Endothelial cell of umbilical vein (primary cell): ENCODE data around the gene RILPL2. TPM values are rescaled to one million over a fixed set of nuclear protein-coding genes. Genes with fewer than 3 reads are reported as not detected.

Experiments
- BruUV-seq: library from RNA; stranded (reverse); fragments of 400-500 nt; replicated peaks from 2 replicates; lab custom pipeline; 2021; lab: Mats Ljungman, UMichigan
- CTCF ChIA-PET: fragments of 300-600, 350-600 bp; sonication (Branson Sonifier 250); formaldehyde crosslinking; loops from one replicate; lab custom pipeline; 2021; ENCODE audit warnings: antibody characterized with exemption, inconsistent platforms; lab: Charles Lee
- POLR2A ChIA-PET: fragments of 300-600, 350-600 bp; sonication (Branson Sonifier 250); formaldehyde crosslinking; loops from one replicate; lab custom pipeline; 2021; ENCODE audit warnings: antibody characterized with exemption, inconsistent platforms; lab: Charles Lee
- DNase-seq: peaks from one replicate; pipeline ENCODE4 v3.0.0-alpha.2; 2011; ENCODE audit warnings: low read depth, low spot score
- FAIRE-seq: peaks from 2 replicates; lab custom pipeline; 2011; peaks lifted over from hg19 to GRCh38; lab: Jason Lieb, UNC
- H2AFZ ChIP-seq: 2 replicates; pipeline ENCODE4 v1.6.0; 2012; ENCODE audit warnings: low read depth, low read length, control low read depth, inconsistent platforms
- H3K27ac ChIP-seq: 2 replicates; pipeline ENCODE4 v1.5.1; 2011; ENCODE audit warnings: low read depth, mild to moderate bottlenecking, control low read depth, low read length, moderate library complexity; ENCODE audit not compliant: insufficient read depth
- H3K27me3 ChIP-seq, 2 experiments: 2 replicates each; pipeline versions ENCODE4 v1.6.0 to v1.6.1; 2011; ENCODE audit warnings: low read length in 2 of 2, mixed read lengths in 1 of 2; ENCODE audit not compliant: control insufficient read depth in 2 of 2, insufficient read depth in 2 of 2
- H3K36me3 ChIP-seq, 2 experiments: 2 replicates in 1 of 2; 3 replicates in 1 of 2; pipeline ENCODE4 v1.5.1; 2011; ENCODE audit warnings: low read length in 2 of 2, mild to moderate bottlenecking in 1 of 2, moderate library complexity in 1 of 2; ENCODE audit not compliant: control insufficient read depth in 2 of 2, insufficient read depth in 2 of 2; ENCODE audit errors: extremely low read depth in 1 of 2
- H3K4me1 ChIP-seq: 3 replicates; pipeline ENCODE4 v1.5.1; 2011; ENCODE audit warnings: mild to moderate bottlenecking, low read length; ENCODE audit not compliant: control insufficient read depth, insufficient read depth; ENCODE audit errors: extremely low read depth
- H3K4me2 ChIP-seq: 2 replicates; pipeline ENCODE4 v1.6.1; 2011; ENCODE audit warnings: low read length, control low read depth, mixed read lengths; ENCODE audit not compliant: insufficient read depth
- H3K4me3 ChIP-seq, 3 experiments: fragments of 200-600 bp in 1 of 3; sonication (generic), shearing (Covaris generic) in 1 of 3; replicated peaks in 1 of 3; 2 replicates each; pipeline ENCODE4 v1.5.1; 2011 to 2016; ENCODE audit warnings: control low read depth in 3 of 3, low read length in 3 of 3, mild to moderate bottlenecking in 2 of 3, inconsistent platforms in 1 of 3, low read depth in 1 of 3, moderate library complexity in 1 of 3; ENCODE audit not compliant: insufficient read depth in 1 of 3
- H3K79me2 ChIP-seq: 2 replicates; pipeline ENCODE4 v1.6.0; 2012; ENCODE audit warnings: low read length, inconsistent platforms; ENCODE audit not compliant: control insufficient read depth, insufficient read depth
- H3K9ac ChIP-seq: replicated peaks from 2 replicates; pipeline ENCODE3; 2011; ENCODE audit warnings: low read length, control low read depth; ENCODE audit not compliant: insufficient read depth; ENCODE audit errors: extremely low read depth
- H3K9me1 ChIP-seq: replicated peaks from 3 replicates; pipeline ENCODE4 v1.6.0; 2011; ENCODE audit warnings: mild to moderate bottlenecking, low read length; ENCODE audit not compliant: control insufficient read depth, insufficient read depth; ENCODE audit errors: extremely low read depth
- H3K9me3 ChIP-seq: replicated peaks from 2 replicates; pipeline ENCODE4 v1.5.1; 2012; ENCODE audit warnings: low read length, inconsistent platforms; ENCODE audit not compliant: control insufficient read depth, insufficient read depth
- H4K20me1 ChIP-seq: replicated peaks from 2 replicates; pipeline ENCODE3; 2011; ENCODE audit warnings: mild to moderate bottlenecking, low read length; ENCODE audit not compliant: control insufficient read depth, insufficient read depth; ENCODE audit errors: extremely low read depth
- CTCF ChIP-seq, 2 donors: IDR thresholded peaks; 1 replicate in 1 of 2; 2 replicates in 1 of 2; pipeline ENCODE4 v1.5.1; 2011; ENCODE audit warnings: low read length in 2 of 2, mild to moderate bottlenecking in 2 of 2, moderate library complexity in 2 of 2, control low read depth in 1 of 2, inconsistent platforms in 1 of 2, low read depth in 1 of 2; ENCODE audit not compliant: insufficient read depth in 1 of 2; ENCODE audit errors: extremely low read depth in 1 of 2
- EZH2 ChIP-seq: IDR thresholded peaks from 2 replicates; pipeline ENCODE4 v1.6.1; 2012; ENCODE audit warnings: borderline replicate concordance, low read depth, mild to moderate bottlenecking, moderate library complexity, low read length, inconsistent platforms; ENCODE audit not compliant: severe bottlenecking
- FOS ChIP-seq: IDR thresholded peaks from 2 replicates; pipeline ENCODE4 v1.6.1; 2011; ENCODE audit warnings: mild to moderate bottlenecking, low read length, moderate library complexity, borderline replicate concordance; ENCODE audit not compliant: insufficient read depth
- GATA2 ChIP-seq: IDR thresholded peaks from 2 replicates; pipeline ENCODE4 v1.7.0; 2011; ENCODE audit warnings: low read depth, mild to moderate bottlenecking, moderate library complexity, mixed read lengths, low read length; ENCODE audit not compliant: insufficient read length, insufficient read depth
- JUN ChIP-seq: IDR thresholded peaks from 2 replicates; pipeline ENCODE4 v1.6.1; 2011; ENCODE audit warnings: borderline replicate concordance, low read depth; ENCODE audit not compliant: insufficient read length, insufficient read depth
- MAX ChIP-seq: IDR thresholded peaks from 2 replicates; pipeline ENCODE4 v1.6.1; 2011; ENCODE audit not compliant: insufficient read depth, insufficient read length
- MYC ChIP-seq: IDR thresholded peaks from one replicate; pipeline ENCODE4 v1.6.1; 2011; ENCODE audit warnings: mild to moderate bottlenecking, low read depth, low read length
- POLR2A ChIP-seq: IDR thresholded peaks from 2 replicates; pipeline ENCODE4 v1.6.1; 2012; ENCODE audit warnings: low read depth, mild to moderate bottlenecking, control low read depth, low read length
- POLR2AphosphoS5 ChIP-seq: IDR thresholded peaks from 2 replicates; pipeline ENCODE4 v1.6.1; 2012; ENCODE audit warnings: low read depth, mild to moderate bottlenecking, control low read depth, low read length, moderate library complexity; ENCODE audit not compliant: insufficient read depth
- dilution Hi-C: fragments of 300-500 bp; cut with MboI; formaldehyde crosslinking; loops from one replicate; pipeline ENCODE4 v1.15.0; 2019; ENCODE audit warnings: low sequenced_read_pairs; ENCODE audit not compliant: extremely low pct_ligation_motif_present
- intact Hi-C: fragments of 100-400 bp; cut with micrococcal nuclease; formaldehyde crosslinking; loops from one replicate; pipeline ENCODE4 v1.10.0; 2022
- polyA plus RNA-seq, 4 experiments: library from polyadenylated mRNA; depleted of rRNA in 3 of 4; stranded (reverse) in 3 of 4; unstranded in 1 of 4; fragments of >200 nt; gene quantifications; 2 replicates each; pipeline versions ENCODE4 v1.2.1 to v1.2.3, GENCODE V29; 2011 to 2012; ENCODE audit warnings: missing spikeins in 1 of 4
- total RNA-seq: library from RNA; stranded (reverse); gene quantifications from 2 replicates; pipeline ENCODE4 v1.2.3, GENCODE V29; 2021

Gene RILPL2
- total and polyA plus RNA-seq, 2 donors (not counting 3 experiments of a cell fraction or from before 2014, with no cell fraction given), result 3.3 to 4.6 TPM

- FAIRE-seq (no peak), DNase-seq (no peak)
- peaks cover 11% of the 10 kb centered on the region for H3K4me1 ChIP-seq
- H3K9ac ChIP-seq, result no peak overlapping the region
- TF ChIP-seq MAX (no peak), POLR2AphosphoS5 (no peak), CTCF (IDR thresholded peaks at IDR 0.05; ENCODE audit: extremely low read depth in 1 of 2, insufficient read depth in 1 of 2, low read depth in 1 of 2, low read length in 2 of 2) (no peak), GATA2 (no peak), MYC (no peak), POLR2A (no peak), FOS (no peak), JUN (no peak), EZH2 (no peak)
- H3K9me3 ChIP-seq, result no peaks in the 10 kb centered on the region
- POLR2A ChIA-PET, result no interaction called here
- no peak overlapping the region for H2AFZ ChIP-seq
- H3K4me2 ChIP-seq, result no peak overlapping the region
- dilution Hi-C loops, result loop anchor here (10.0 kb wide), 1 partner anchor 226 kb away; no protein-coding TSS in a partner anchor
- H3K79me2 ChIP-seq, result peaks cover 84% of the 10 kb centered on the region
- H3K27me3 ChIP-seq, result no peaks in the 10 kb centered on the region
- no TSS peak for BruUV-seq
- intact Hi-C loops, result loop anchor here (2.0 kb wide), 1 partner anchor 184 kb away; no protein-coding TSS in a partner anchor
- H3K27ac ChIP-seq, result peak overlapping the region; percentile 14
- H3K9me1 ChIP-seq, result no peaks in the 10 kb centered on the region
- H3K4me3 ChIP-seq, result no peak overlapping the region
- H3K36me3 ChIP-seq, result peaks cover 27 to 44% of the 10 kb centered on the region in 2 experiments
- H4K20me1 ChIP-seq, result no peaks in the 10 kb centered on the region
- CTCF ChIA-PET, result no interaction called here
Measured at GRCh38 chr12:123399255-123399617, 37.2 kb downstream of the RILPL2 start.
